CD8-positive, alpha-beta memory T cell (primary cell): Measurements from ENCODE around the gene ZNF552. TPM values are rescaled to one million over a fixed set of nuclear protein-coding genes. Genes with fewer than 3 reads are reported as not detected.
A peak's percentile ranks its signal among the peaks of the same experiment; 100 is the strongest.
"Not testable (repeated sequence)": the region's sequence is repeated elsewhere in the genome, so short reads cannot be mapped to it uniquely, and the experiment has no call there.

ENCODE experiments used
- CTCF ChIA-PET: fragments of 350-600 bp; sonication (Branson Sonifier 250); formaldehyde crosslinking; loops from one replicate; lab custom pipeline; 2021; ENCODE audit warnings: antibody characterized with exemption; lab: Charles Lee
- POLR2A ChIA-PET: fragments of 350-600 bp; sonication (Branson Sonifier 250); formaldehyde crosslinking; loops from one replicate; lab custom pipeline; 2021; ENCODE audit warnings: antibody characterized with exemption; lab: Charles Lee
- DNase-seq, 5 donors: peaks; one replicate each; pipeline versions ENCODE4 v3.0.0 to v3.0.0-alpha.2; 2020 to 2022; ENCODE audit warnings: mixed read lengths in 1 of 5
- H3K27ac ChIP-seq: one replicate; pipeline ENCODE4 v1.7.0; 2013; ENCODE audit warnings: low read depth, mild to moderate bottlenecking, low read length, moderate library complexity
- H3K27me3 ChIP-seq: 2 replicates; pipeline ENCODE4 v1.7.0; 2013; ENCODE audit warnings: low read length, mild to moderate bottlenecking; ENCODE audit not compliant: insufficient read depth, poor library complexity, severe bottlenecking
- H3K36me3 ChIP-seq: 2 replicates; pipeline ENCODE4 v1.7.0; 2013; ENCODE audit warnings: mild to moderate bottlenecking, low read length, moderate library complexity; ENCODE audit not compliant: insufficient read depth
- H3K4me1 ChIP-seq: 2 replicates; pipeline ENCODE4 v1.7.0; 2013; ENCODE audit warnings: mild to moderate bottlenecking, low read length, moderate library complexity; ENCODE audit not compliant: insufficient read depth
- H3K4me3 ChIP-seq: 2 replicates; pipeline ENCODE4 v1.7.0; 2013; ENCODE audit warnings: mild to moderate bottlenecking, low read length
- H3K9me3 ChIP-seq: 2 replicates; pipeline ENCODE4 v1.7.0; 2013; ENCODE audit warnings: mild to moderate bottlenecking, low read length
- H3K27ac Mint-ChIP-seq, 8 donors: one replicate each; pipeline ENCODE4 v1.8.0; 2020 to 2021; ENCODE audit warnings: mixed read lengths in 8 of 8, mild to moderate bottlenecking in 6 of 8, inconsistent platforms in 3 of 8, moderate library complexity in 3 of 8
- H3K27me3 Mint-ChIP-seq, 2 donors: one replicate each; pipeline ENCODE4 v1.8.0; 2020 to 2021; ENCODE audit warnings: mixed read lengths in 2 of 2, mild to moderate bottlenecking in 1 of 2, moderate library complexity in 1 of 2
- H3K36me3 Mint-ChIP-seq, 3 donors: one replicate each; pipeline ENCODE4 v1.8.0; 2020 to 2021; ENCODE audit warnings: mixed read lengths in 3 of 3, inconsistent platforms in 1 of 3, mild to moderate bottlenecking in 1 of 3
- H3K4me1 Mint-ChIP-seq, 3 donors: one replicate each; pipeline ENCODE4 v1.8.0; 2020 to 2021; ENCODE audit warnings: mixed read lengths in 3 of 3, inconsistent platforms in 1 of 3, mild to moderate bottlenecking in 1 of 3
- H3K4me3 Mint-ChIP-seq, 7 donors: one replicate each; pipeline ENCODE4 v1.8.0; 2020 to 2021; ENCODE audit warnings: mixed read lengths in 7 of 7, mild to moderate bottlenecking in 6 of 7, moderate library complexity in 4 of 7, inconsistent platforms in 2 of 7
- H3K9me3 Mint-ChIP-seq, 5 donors: one replicate each; pipeline ENCODE4 v1.8.0; 2020 to 2022; ENCODE audit warnings: mixed read lengths in 5 of 5, mild to moderate bottlenecking in 3 of 5, moderate library complexity in 2 of 5, inconsistent platforms in 1 of 5
- polyA plus RNA-seq: library from polyadenylated mRNA; unstranded; fragments of 300-500 nt; fragmentation: Illumina TruSeq; gene quantifications from one replicate; pipeline ENCODE4 v1.2.3, GENCODE V29; 2021
- total RNA-seq, 2 experiments: library from RNA; stranded (reverse); gene quantifications; one replicate each; pipeline ENCODE4 v1.2.3, GENCODE V29; 2021

The ZNF552 gene
- total and polyA plus RNA-seq, 3 experiments from 2014 or later, result 7.2 to 11.3 (median 10.6) TPM

DNA sequence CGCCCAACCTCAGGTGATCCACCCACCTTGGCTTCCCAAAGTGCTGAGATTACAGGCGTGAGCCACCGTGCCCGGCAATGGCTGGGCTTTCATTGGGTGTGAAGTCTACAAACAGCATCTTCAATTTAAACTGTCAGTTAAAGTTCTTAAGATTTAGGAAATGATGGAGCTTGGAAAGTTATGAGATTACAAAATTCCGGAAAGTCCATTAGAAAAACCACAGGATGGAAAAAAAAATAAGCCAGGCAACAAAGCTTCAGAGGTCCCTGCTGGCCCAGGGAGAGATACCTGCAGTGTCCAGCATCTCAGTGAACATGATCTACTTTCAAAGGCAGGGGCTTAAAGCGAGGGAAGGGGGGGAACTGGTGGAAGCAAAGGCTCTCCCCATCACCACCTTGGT is 10.8 kb upstream of the ZNF552 start:
- ChIA-PET CTCF (no interaction called here), POLR2A (no interaction called here)
- H3K27me3 ChIP-seq, result no peaks in the 10 kb centered on the region
- no peak overlapping the region for H3K27ac ChIP-seq
- Mint-ChIP-seq H3K36me3 (peaks cover 0 to 54% (median 6%) of the 10 kb centered on the region in 3 donors), H3K4me3 (no peak overlapping the region), H3K27ac (peak overlapping the region in 1 of 8 donors; percentile 56), H3K4me1 (peaks cover 46 to 73% (median 67%) of the 10 kb centered on the region in 3 donors), H3K27me3 (no peaks in the 10 kb centered on the region), H3K9me3 (no peaks in the 10 kb centered on the region)
- no peaks in the 10 kb centered on the region for H3K9me3 ChIP-seq
- H3K4me3 ChIP-seq, result no peak overlapping the region
- no peaks in the 10 kb centered on the region for H3K36me3 ChIP-seq
- H3K4me1 ChIP-seq, result peaks cover 3% of the 10 kb centered on the region
- no peak for DNase-seq

DNA sequence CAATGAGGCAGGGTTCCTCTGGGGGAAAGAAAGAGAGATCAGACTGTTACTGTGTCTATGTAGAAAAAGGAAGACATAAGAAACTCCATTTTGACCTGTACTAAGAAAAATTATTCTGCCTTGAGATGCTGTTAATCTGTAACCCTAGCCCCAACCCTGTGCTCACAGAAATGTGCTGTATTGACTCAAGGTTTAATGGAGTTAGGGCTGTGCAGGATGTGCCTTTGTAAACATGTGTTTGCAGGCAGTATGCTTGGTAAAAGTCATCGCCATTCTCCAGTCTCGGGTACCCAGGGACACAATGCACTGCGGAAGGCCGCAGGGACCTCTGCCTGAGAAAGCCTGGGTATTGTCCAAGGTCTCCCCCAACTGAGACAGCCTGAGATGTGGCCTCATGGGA is 8.9 kb upstream of the ZNF552 start:
- H3K27ac Mint-ChIP-seq, result peak overlapping the region in 6 of 8 donors; percentile 0 to 56 (median 37)
- H3K9me3 Mint-ChIP-seq, H3K27me3 Mint-ChIP-seq, POLR2A ChIA-PET, DNase-seq, CTCF ChIA-PET, H3K27ac ChIP-seq, H3K9me3 ChIP-seq, H3K4me3 Mint-ChIP-seq, H3K27me3 ChIP-seq, H3K4me3 ChIP-seq, H3K36me3 ChIP-seq: not testable (repeated sequence)
- peaks cover 55 to 71% (median 67%) of the 10 kb centered on the region in 3 donors for H3K4me1 Mint-ChIP-seq
- peaks cover 10% of the 10 kb centered on the region for H3K4me1 ChIP-seq
- peaks cover 0 to 54% (median 6%) of the 10 kb centered on the region in 3 donors for H3K36me3 Mint-ChIP-seq

DNA sequence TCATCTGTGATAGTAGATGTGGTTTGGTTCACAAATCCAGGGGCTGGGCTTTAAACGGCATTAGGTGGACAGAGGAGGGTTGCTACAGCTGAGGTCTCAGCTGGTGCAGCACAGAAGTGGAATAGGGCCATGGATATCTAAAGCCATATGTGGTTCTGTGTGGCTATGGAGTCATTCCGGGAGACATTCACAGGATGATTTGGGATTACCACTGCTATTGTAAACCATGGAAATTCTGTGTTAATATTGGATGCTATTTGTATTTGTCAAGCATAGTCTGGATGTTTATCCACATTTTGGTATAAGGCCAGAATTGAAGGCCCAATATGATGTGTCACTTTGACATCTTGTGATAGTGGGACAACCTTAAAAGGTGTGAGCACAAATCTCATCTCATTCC is 8.4 kb upstream of the ZNF552 start:
- peak overlapping the region in 3 of 8 donors; percentile 0 to 56 (median 46) for H3K27ac Mint-ChIP-seq
- peaks cover 10% of the 10 kb centered on the region for H3K4me1 ChIP-seq
- H3K9me3 ChIP-seq, H3K4me3 ChIP-seq, H3K36me3 ChIP-seq, CTCF ChIA-PET, H3K27me3 ChIP-seq, POLR2A ChIA-PET, DNase-seq, H3K27ac ChIP-seq, H3K27me3 Mint-ChIP-seq, H3K9me3 Mint-ChIP-seq: not testable (repeated sequence)
- H3K4me1 Mint-ChIP-seq, result peaks cover 58 to 75% (median 70%) of the 10 kb centered on the region in 3 donors
- H3K4me3 Mint-ChIP-seq, result peak overlapping the region in 2 of 7 donors; percentile 6 to 20
- H3K36me3 Mint-ChIP-seq, result peaks cover 0 to 54% (median 6%) of the 10 kb centered on the region in 3 donors

DNA sequence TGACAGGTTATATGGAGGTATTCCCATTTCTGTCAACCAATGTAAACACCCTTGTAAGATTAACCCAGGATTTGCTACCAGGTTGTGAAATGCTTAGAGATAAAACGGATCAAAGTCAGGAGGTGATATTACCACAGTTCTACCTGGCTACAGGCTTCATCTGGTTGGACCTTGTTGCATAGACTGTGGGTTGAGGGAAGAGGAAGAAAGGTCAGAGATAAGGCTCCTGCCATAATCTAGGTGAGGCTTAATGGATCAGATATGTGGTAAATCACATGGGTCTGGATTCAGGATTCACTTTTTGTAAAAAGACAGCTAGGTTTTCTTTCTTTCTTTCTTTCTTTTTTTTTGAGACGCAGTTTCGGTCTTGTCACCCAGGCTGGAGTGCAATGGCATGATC is 6.8 kb upstream of the ZNF552 start:
- Mint-ChIP-seq H3K4me1 (peaks cover 49 to 66% (median 62%) of the 10 kb centered on the region in 3 donors), H3K36me3 (peaks cover 0 to 45% (median 4%) of the 10 kb centered on the region in 3 donors), H3K4me3 (peak overlapping the region in 3 of 7 donors; percentile 18 to 95 (median 93)), H3K27ac (peak overlapping the region in 3 of 8 donors; percentile 7 to 96 (median 46))
- H3K36me3 ChIP-seq, DNase-seq, H3K27me3 Mint-ChIP-seq, H3K27ac ChIP-seq, H3K9me3 Mint-ChIP-seq, H3K4me3 ChIP-seq, H3K9me3 ChIP-seq, POLR2A ChIA-PET, H3K27me3 ChIP-seq, CTCF ChIA-PET: not testable (repeated sequence)
- H3K4me1 ChIP-seq, result peaks cover 10% of the 10 kb centered on the region

DNA sequence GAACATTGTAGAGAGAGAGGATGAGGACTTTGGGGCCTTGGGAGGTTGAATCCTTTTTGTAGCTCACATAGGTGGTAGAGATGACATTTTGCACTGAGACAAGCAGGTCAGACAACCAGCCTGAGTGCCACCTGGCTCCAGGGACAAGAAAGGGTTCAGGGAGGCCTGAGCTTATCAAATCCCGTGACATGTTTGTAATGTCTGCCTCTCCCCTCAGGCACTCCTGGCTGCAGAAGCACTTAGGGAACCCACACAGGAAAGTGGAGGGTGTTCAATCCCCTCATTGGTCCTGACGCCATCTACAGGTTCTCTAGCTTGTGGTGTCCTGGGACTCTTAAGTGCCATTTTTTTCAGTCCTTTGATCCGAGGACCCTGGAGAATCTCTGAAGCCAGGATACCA is 6.4 kb upstream of the ZNF552 start:
- DNase-seq, H3K9me3 ChIP-seq, H3K27me3 Mint-ChIP-seq, H3K4me3 ChIP-seq, H3K27me3 ChIP-seq, H3K27ac ChIP-seq, H3K9me3 Mint-ChIP-seq, CTCF ChIA-PET, POLR2A ChIA-PET, H3K36me3 ChIP-seq: not testable (repeated sequence)
- peaks cover 0 to 43% (median 3%) of the 10 kb centered on the region in 3 donors for H3K36me3 Mint-ChIP-seq
- peaks cover 48 to 64% (median 62%) of the 10 kb centered on the region in 3 donors for H3K4me1 Mint-ChIP-seq
- H3K4me3 Mint-ChIP-seq, result peak overlapping the region; percentile 93 to 99 (median 98)
- peaks cover 10% of the 10 kb centered on the region for H3K4me1 ChIP-seq
- peak overlapping the region; percentile 56 to 99 (median 96) for H3K27ac Mint-ChIP-seq

DNA sequence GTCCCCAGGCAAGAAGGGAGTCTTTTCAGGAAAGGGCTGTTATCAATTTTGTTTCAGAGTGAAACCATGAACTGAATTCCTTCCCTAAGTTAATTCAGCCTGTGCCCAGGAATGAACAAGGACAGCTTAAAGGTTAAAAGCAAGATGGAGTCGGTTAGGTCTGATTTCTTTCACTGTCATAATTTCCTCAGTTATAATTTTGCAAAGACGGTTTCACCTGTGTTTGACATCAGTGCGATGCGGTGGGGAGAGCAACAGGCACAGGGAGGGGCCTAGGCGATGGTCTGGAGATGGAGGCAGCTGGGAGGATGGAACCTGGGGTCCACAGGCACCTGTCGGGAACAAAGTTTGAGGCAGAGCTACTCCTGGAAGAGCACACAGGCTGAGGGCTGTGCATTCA is 5.9 kb upstream of the ZNF552 start:
- Mint-ChIP-seq H3K4me3 (peak overlapping the region; percentile 93 to 99 (median 98)), H3K27me3 (peaks cover 0 to 1% of the 10 kb centered on the region in 2 donors), H3K9me3 (no peaks in the 10 kb centered on the region), H3K4me1 (peaks cover 47 to 62% (median 61%) of the 10 kb centered on the region in 3 donors), H3K36me3 (peaks cover 0 to 41% (median 2%) of the 10 kb centered on the region in 3 donors), H3K27ac (peak overlapping the region; percentile 85 to 99 (median 98))
- CTCF ChIA-PET, result interaction anchor here (1.2 kb wide), 1 partner anchor 7 kb away, joined by 3 read pairs; no protein-coding TSS in a partner anchor
- H3K27me3 ChIP-seq, result no peaks in the 10 kb centered on the region
- no peak for DNase-seq
- POLR2A ChIA-PET, result interaction anchor here (0.8 kb wide), 1 partner anchor 330 kb away, joined by 4 read pairs; the partner anchor contains the start of gene ZNF329
- peak overlapping the region; percentile 100 for H3K4me3 ChIP-seq
- no peaks in the 10 kb centered on the region for H3K9me3 ChIP-seq
- H3K36me3 ChIP-seq, result no peaks in the 10 kb centered on the region
- peak overlapping the region; percentile 99 for H3K27ac ChIP-seq
- peaks cover 10% of the 10 kb centered on the region for H3K4me1 ChIP-seq

DNA sequence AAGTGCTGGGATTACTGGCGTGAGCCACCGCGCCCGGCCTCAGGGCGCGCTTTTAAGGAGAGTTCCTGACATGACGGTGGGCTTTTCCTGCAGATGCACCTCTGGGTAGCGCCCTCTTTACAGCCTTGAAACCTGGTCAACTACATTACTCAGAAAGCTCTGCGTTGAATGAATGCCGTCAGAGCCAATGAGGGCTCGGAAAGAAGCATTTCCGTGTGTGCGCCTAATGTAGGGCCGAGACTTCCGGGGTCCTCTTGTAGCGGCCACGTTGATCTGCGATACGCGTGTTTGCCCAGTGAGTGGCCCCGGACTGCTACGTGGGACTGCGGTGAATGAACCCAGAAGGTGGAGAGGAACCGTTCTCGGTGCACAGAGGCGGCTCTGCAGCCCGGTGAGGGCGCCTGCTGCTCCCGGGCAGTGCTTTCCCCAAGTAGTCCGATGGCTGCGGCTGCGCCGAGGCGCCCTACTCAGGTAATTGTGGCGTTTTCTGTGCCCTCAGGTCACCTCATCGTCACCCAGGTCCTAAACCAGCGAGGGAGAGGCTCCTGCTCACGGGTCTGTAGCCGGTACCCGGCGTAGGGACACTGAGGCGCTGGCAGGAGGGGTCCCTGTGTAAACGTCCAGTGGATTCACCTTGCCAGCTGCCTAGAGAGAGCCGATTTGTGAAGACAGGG is 4.9 kb upstream of the ZNF552 start:
- peak; percentile 72 to 88 (median 82) for DNase-seq
- peaks cover 54 to 69% (median 67%) of the 10 kb centered on the region in 3 donors for H3K4me1 Mint-ChIP-seq

DNA sequence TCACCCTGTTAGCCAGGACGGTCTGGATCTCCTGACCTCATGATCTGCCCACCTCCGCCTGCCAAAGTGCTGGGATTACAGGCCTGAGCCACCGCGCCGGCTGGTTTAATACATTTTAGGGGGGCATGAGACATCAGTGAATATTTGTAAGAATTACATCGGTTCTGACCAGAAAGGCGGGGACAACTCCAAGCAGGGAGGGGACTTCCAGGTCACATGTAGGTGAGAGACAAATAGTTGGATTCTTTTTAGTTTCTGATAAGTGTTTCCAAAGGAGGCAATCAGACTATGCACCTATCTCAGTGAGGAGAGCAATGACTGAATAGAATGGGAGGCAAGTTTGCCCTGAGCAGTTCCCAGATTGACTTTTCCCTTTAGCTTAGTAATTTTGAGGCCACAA is 3.7 kb upstream of the ZNF552 start:
- DNase-seq, result no peak
- peaks cover 56 to 66% (median 65%) of the 10 kb centered on the region in 3 donors for H3K4me1 Mint-ChIP-seq
- H3K27me3 ChIP-seq, result no peaks in the 10 kb centered on the region
- peaks cover 0 to 1% of the 10 kb centered on the region in 2 donors for H3K27me3 Mint-ChIP-seq
- no peaks in the 10 kb centered on the region for H3K9me3 ChIP-seq
- CTCF ChIA-PET, result interaction anchor here (0.7 to 1.6 kb wide), 4 partner anchors 71 to 410 kb away, joined by 3 to 4 read pairs (median 3); partner anchors contain the start of genes ZNF416 and ZNF417
- peaks cover 24% of the 10 kb centered on the region for H3K4me1 ChIP-seq
- no peaks in the 10 kb centered on the region for H3K36me3 ChIP-seq
- H3K9me3 Mint-ChIP-seq, result no peaks in the 10 kb centered on the region
- H3K27ac ChIP-seq, result no peak overlapping the region
- H3K36me3 Mint-ChIP-seq, result peaks cover 0 to 37% (median 0%) of the 10 kb centered on the region in 3 donors
- no peak overlapping the region for H3K4me3 ChIP-seq
- POLR2A ChIA-PET, result interaction anchor here (0.6 kb wide), 1 partner anchor 203 kb away, joined by 3 read pairs; no protein-coding TSS in a partner anchor
- H3K4me3 Mint-ChIP-seq, result peak overlapping the region; percentile 56 to 98 (median 75)
- peak overlapping the region in 6 of 8 donors; percentile 43 to 99 (median 84) for H3K27ac Mint-ChIP-seq

More for the DNA sequence above, 4.9 kb upstream of the ZNF552 start:
- Histone ChIP-seq H3K9me3 (no peaks in the 10 kb centered on the region), H3K36me3 (no peaks in the 10 kb centered on the region), H3K4me3 (peak overlapping the region; percentile 100), H3K27me3 (no peaks in the 10 kb centered on the region), H3K4me1 (peaks cover 16% of the 10 kb centered on the region), H3K27ac (peak overlapping the region; percentile 99)
- Mint-ChIP-seq H3K4me3 (peak overlapping the region; percentile 93 to 99 (median 98)), H3K9me3 (no peaks in the 10 kb centered on the region), H3K36me3 (peaks cover 0 to 39% (median 2%) of the 10 kb centered on the region in 3 donors), H3K27ac (peak overlapping the region; percentile 85 to 99 (median 98)), H3K27me3 (peaks cover 0 to 1% of the 10 kb centered on the region in 2 donors)
- ChIA-PET POLR2A (interaction anchor here (0.7 to 1.7 kb wide), 7 partner anchors 30 to 540 kb away, joined by 3 to 5 read pairs (median 4); partner anchors contain the start of genes ZNF154, ZNF329, ZNF460 and ZNF586), CTCF (interaction anchor here (1.2 to 1.6 kb wide), 3 partner anchors 8 to 138 kb away, joined by 3 to 5 read pairs (median 3); partner anchors contain the start of gene ZNF551)
